K562 (cell line): Measurements from ENCODE around the gene SPDYE4. TPM values are rescaled to one million over a fixed set of nuclear protein-coding genes. Genes with fewer than 3 reads are reported as not detected.

ENCODE experiments used
- ATAC-seq: fragments of 200-7000 bp; cut with Tn5 transposase; 3 replicates; pipeline ENCODE4 v1.9.1; 2020; ENCODE audit warnings: moderate library complexity
- BruUV-seq: library from RNA; stranded (reverse); fragments of 400-500 nt; replicated peaks from 2 replicates; lab custom pipeline; 2021; lab: Mats Ljungman, UMichigan
- CTCF ChIA-PET: fragments of 300-600 bp; formaldehyde crosslinking; extraction: SDS; loops from one replicate; lab custom pipeline; 2021; ENCODE audit warnings: low intra/inter-chr PET ratio; lab: Yijun Ruan, JAX
- POLR2A ChIA-PET: fragments of 300-600, 350-650 bp; sonication (Branson Sonifier 250); formaldehyde crosslinking; extraction: SDS; loops from one replicate; lab custom pipeline; 2021; ENCODE audit warnings: antibody characterized with exemption, inconsistent platforms; lab: Yijun Ruan, JAX
- DNase-seq, 4 experiments: peaks; one replicate each; pipeline versions ENCODE4 v3.0.0 to v3.0.0-alpha.2; 2011 to 2018; ENCODE audit warnings: low spot score in 3 of 4, mixed read lengths in 3 of 4; ENCODE audit errors: extremely low read depth in 1 of 4
- FAIRE-seq: peaks from 2 replicates; lab custom pipeline; 2011; peaks lifted over from hg19 to GRCh38; lab: Jason Lieb, UNC
- H2AFZ ChIP-seq: 2 replicates; pipeline ENCODE4 v1.6.0; 2011; ENCODE audit warnings: low read depth, low read length, control low read depth, inconsistent platforms
- H3K27ac ChIP-seq: fragments of 200-600 bp; 3 replicates; pipeline ENCODE4 v1.8.0; 2011; ENCODE audit warnings: low read depth, mild to moderate bottlenecking, control low read depth, inconsistent platforms, low read length, moderate library complexity, mixed read lengths; ENCODE audit errors: extremely low read depth
- H3K27me3 ChIP-seq, 2 experiments: fragments of 300-600 bp in 1 of 2; 2 replicates in 1 of 2; 3 replicates in 1 of 2; pipeline versions ENCODE4 v1.6.0 to v1.8.0; 2011; ENCODE audit warnings: inconsistent platforms in 2 of 2, low read length in 2 of 2, mild to moderate bottlenecking in 1 of 2, mixed read lengths in 1 of 2, moderate library complexity in 1 of 2; ENCODE audit not compliant: control insufficient read depth in 2 of 2, insufficient read depth in 2 of 2
- H3K36me3 ChIP-seq: fragments of 300-600 bp; 3 replicates; pipeline ENCODE4 v1.8.0; 2011; ENCODE audit warnings: mild to moderate bottlenecking, low read length, inconsistent platforms; ENCODE audit not compliant: control insufficient read depth, insufficient read depth
- H3K4me1 ChIP-seq, 2 experiments: fragments of 200-600 bp in 1 of 2; replicated peaks in 1 of 2; 2 replicates in 1 of 2; 3 replicates in 1 of 2; pipeline versions ENCODE4 v1.5.1 to v1.8.0; 2011; ENCODE audit warnings: inconsistent platforms in 2 of 2, low read length in 2 of 2, mild to moderate bottlenecking in 1 of 2, mixed read lengths in 1 of 2, moderate library complexity in 1 of 2; ENCODE audit not compliant: control insufficient read depth in 2 of 2, insufficient read depth in 2 of 2
- H3K4me2 ChIP-seq: 2 replicates; pipeline ENCODE4 v1.6.1; 2011; ENCODE audit warnings: low read length, control low read depth, inconsistent platforms, mixed read lengths; ENCODE audit not compliant: insufficient read depth
- H3K4me3 ChIP-seq: fragments of 200-600 bp; sonication (generic), shearing (Covaris generic); 2 replicates; pipeline ENCODE4 v1.5.1; 2016; ENCODE audit warnings: control low read depth, inconsistent platforms
- H3K79me2 ChIP-seq: fragments of 200-600 bp; 3 replicates; pipeline ENCODE4 v1.8.0; 2011; ENCODE audit warnings: low read length, inconsistent platforms; ENCODE audit not compliant: control insufficient read depth, insufficient read depth
- H3K9ac ChIP-seq, 2 experiments: 2 replicates each; pipeline versions ENCODE4 v1.6.0 to v1.6.1; 2011; ENCODE audit warnings: low read depth in 2 of 2, low read length in 2 of 2, control low read depth in 1 of 2, inconsistent platforms in 1 of 2, mild to moderate bottlenecking in 1 of 2, mixed read lengths in 1 of 2; ENCODE audit not compliant: insufficient read depth in 1 of 2
- H3K9me1 ChIP-seq: one replicate; pipeline ENCODE4 v1.6.0; 2011; ENCODE audit warnings: inconsistent platforms, mild to moderate bottlenecking, low read length, moderate library complexity; ENCODE audit not compliant: control insufficient read depth, insufficient read depth
- H3K9me3 ChIP-seq: replicated peaks from 2 replicates; pipeline ENCODE4 v1.5.1; 2011; ENCODE audit warnings: low read depth, low read length, inconsistent platforms; ENCODE audit not compliant: control insufficient read depth, insufficient read depth
- H4K20me1 ChIP-seq: replicated peaks from 2 replicates; pipeline ENCODE4 v1.6.1; 2011; ENCODE audit warnings: low read length, inconsistent platforms, mixed read lengths; ENCODE audit not compliant: control insufficient read depth, insufficient read depth
- HDAC6 ChIP-seq: IDR thresholded peaks from 2 replicates; pipeline ENCODE4 v1.6.1; 2012; ENCODE audit warnings: low read depth, mild to moderate bottlenecking, control low read depth, inconsistent platforms, low read length, moderate library complexity
- HMBOX1 ChIP-seq: sonication (generic); IDR thresholded peaks from 2 replicates; pipeline ENCODE4 v1.6.1; 2016
- HSF4 ChIP-seq: fragments of 250-450 bp; sonication (Bioruptor Pico); IDR thresholded peaks from 2 replicates; pipeline ENCODE4 v2.1.2; 2022; ENCODE audit warnings: mild to moderate bottlenecking, moderate library complexity, borderline replicate concordance
- MEIS2 ChIP-seq: fragments of 450-650 bp; IDR thresholded peaks from 2 replicates; pipeline ENCODE4 v1.6.1; 2014; ENCODE audit warnings: mild to moderate bottlenecking; ENCODE audit not compliant: partially characterized antibody
- POLR3G ChIP-seq: IDR thresholded peaks from 2 replicates; pipeline ENCODE4 v1.6.1; 2011; ENCODE audit not compliant: insufficient read length, insufficient replicate concordance; ENCODE audit errors: extremely low read depth
- RAD21 ChIP-seq, 2 experiments: fragments of 250-450 bp in 1 of 2; fragments of 450-650 bp in 1 of 2; sonication (Bioruptor Pico) in 1 of 2; formaldehyde crosslinking in 1 of 2; IDR thresholded peaks in 1 of 2; conservative IDR thresholded peaks in 1 of 2; 2 replicates each; pipeline versions ENCODE4 v1.4.0 to v1.8.0; 2020 to 2022; ENCODE audit warnings: mild to moderate bottlenecking in 2 of 2, moderate library complexity in 1 of 2
- RB1 ChIP-seq: fragments of 450-650 bp; IDR thresholded peaks from 2 replicates; pipeline ENCODE4 v1.6.1; 2017; ENCODE audit warnings: low read depth, mild to moderate bottlenecking
- SAFB ChIP-seq: fragments of 200-400 bp; formaldehyde crosslinking; IDR thresholded peaks from 2 replicates; pipeline ENCODE4 v1.6.1; 2017; ENCODE audit warnings: low read depth, low read length, borderline replicate concordance
- TARDBP ChIP-seq: fragments of 450-650 bp; IDR thresholded peaks from 2 replicates; pipeline ENCODE4 v1.6.1; 2016
- TEAD1 ChIP-seq, 2 experiments: fragments of 450-650 bp in 1 of 2; sonication (generic) in 1 of 2; formaldehyde crosslinking; IDR thresholded peaks; 2 replicates each; pipeline versions ENCODE4 v1.4.0 to v1.8.0; 2020 to 2022; ENCODE audit warnings: mild to moderate bottlenecking in 2 of 2, missing genetic modification reagents in 1 of 2
- ZFP1 ChIP-seq: fragments of 450-650 bp; formaldehyde crosslinking; IDR thresholded peaks from 2 replicates; pipeline ENCODE4 v1.4.0; 2020; ENCODE audit warnings: mild to moderate bottlenecking, mixed read lengths
- ZNF217 ChIP-seq: sonication (generic); formaldehyde crosslinking; IDR thresholded peaks from 2 replicates; pipeline ENCODE4 v1.8.0; 2022; ENCODE audit warnings: mild to moderate bottlenecking, missing genetic modification reagents
- ZNF239 ChIP-seq: fragments of 250-450 bp; sonication (Bioruptor Pico); IDR thresholded peaks from 2 replicates; pipeline ENCODE4 v1.4.0; 2020; ENCODE audit warnings: mild to moderate bottlenecking
- ZNF589 ChIP-seq: fragments of 200-800 bp; sonication (Bioruptor generic); IDR thresholded peaks from 2 replicates; pipeline ENCODE4 v1.6.1; 2016; ENCODE audit warnings: low read depth, missing genetic modification characterization, missing compliant biosample characterization
- WGBS: fragments of 100-300 bp; shearing (Covaris generic); methylation state at CpG from one replicate; pipeline ENCODE4 v1.1.6; 2016; ENCODE audit warnings: low coverage, mixed read lengths; ENCODE audit not compliant: insufficient coverage; ENCODE audit errors: missing lambda C conversion rate; 5-methylcytosine and 5-hydroxymethylcytosine counted together
- in situ Hi-C: fragments of 300-500 bp; cut with MboI; formaldehyde crosslinking; loops from 4 replicates; pipeline ENCODE4 v1.15.0; 2018; ENCODE audit warnings: inconsistent platforms, mixed read lengths
- intact Hi-C: fragments of 100-400 bp; cut with micrococcal nuclease; formaldehyde crosslinking; loops from 2 replicates; pipeline ENCODE4 v1.14.2; 2022
- polyA plus RNA-seq, 8 experiments: library from polyadenylated mRNA; depleted of rRNA in 4 of 8; stranded (reverse) in 5 of 8; unstranded in 3 of 8; fragments of >200 nt; fragmentation: Nextera tagmentation in 2 of 8; fragmentation: Illumina TruSeq in 1 of 8; extraction: Ambion mirVana in 2 of 8; extraction: Trizol in 1 of 8; gene quantifications; 2 replicates each; pipeline versions ENCODE4 v1.2.1 to v1.2.3, GENCODE V29; 2011 to 2014; ENCODE audit warnings: inconsistent platforms in 1 of 8, missing spikeins in 1 of 8
- total RNA-seq, 7 experiments: library from RNA; depleted of rRNA in 6 of 7; stranded (reverse); fragments of >200 nt in 6 of 7; fragmentation: Illumina TruSeq in 2 of 7; extraction: Trizol in 2 of 7; gene quantifications; 2 replicates each; pipeline versions ENCODE4 v1.2.1 to v1.2.3, GENCODE V29; 2011 to 2021; ENCODE audit warnings: low replicate concordance in 1 of 7

Gene SPDYE4
- total and polyA plus RNA-seq, 9 of the 15 experiments (the other 6 are each of a cell fraction or from before 2014, with no cell fraction given), result not detected

- in situ Hi-C loops, result no loop called here
- Histone ChIP-seq H3K4me3 (no peak overlapping the region), H3K79me2 (no peaks in the 10 kb centered on the region), H3K9me1 (no peaks in the 10 kb centered on the region), H3K27me3 (peaks cover 0 to 31% of the 10 kb centered on the region in 2 experiments; a peak in 2 of 5 replicates), H3K4me1 (peaks cover 0 to 8% of the 10 kb centered on the region in 2 experiments; a peak in 3 of 5 replicates), H3K27ac (no peak overlapping the region), H3K36me3 (no peaks in the 10 kb centered on the region), H4K20me1 (no peaks in the 10 kb centered on the region), H2AFZ (no peak overlapping the region), H3K9me3 (no peaks in the 10 kb centered on the region), H3K4me2 (no peak overlapping the region), H3K9ac (no peak overlapping the region)
- intact Hi-C loops, result no loop called here
- FAIRE-seq, result no peak
- no TSS peak for BruUV-seq
- no peak for DNase-seq
- POLR2A ChIA-PET, result interaction anchor here (1.1 kb wide), 1 partner anchor 43 kb away, joined by 3 read pairs; no protein-coding TSS in a partner anchor
- 5% methylated on average over 4 of the region's 4 CpGs for WGBS
- no peak for ATAC-seq
- no peak for TF ChIP-seq ZNF217 (CRISPR knock-in tag)
- TF ChIP-seq HSF4 (CRISPR knock-in tag), result no peak
- TF ChIP-seq SAFB, result no peak
- TF ChIP-seq TEAD1 (CRISPR knock-in tag; IDR thresholded peaks at IDR 0.05), result no peak
- no peak for TF ChIP-seq RAD21 (CRISPR knock-in tag; conservative IDR thresholded peaks at IDR 0.05 in 1 of 2, IDR thresholded peaks at IDR 0.05 in 1 of 2)
- TF ChIP-seq HMBOX1, result no peak
- no peak for TF ChIP-seq TARDBP
- TF ChIP-seq RB1, result no peak
- TF ChIP-seq MEIS2, result no peak
- no peak for TF ChIP-seq ZFP1
- TF ChIP-seq ZNF239 (CRISPR knock-in tag), result no peak
- no peak for TF ChIP-seq HDAC6
- TF ChIP-seq POLR3G, result no peak
- TF ChIP-seq ZNF589 (CRISPR knock-in tag), result no peak
- CTCF ChIA-PET, result no interaction called here
Measured at GRCh38 chr17:8701754-8702153, 56.6 kb downstream of the SPDYE4 start.
